HepG2 (cell line): Measurements from ENCODE around the gene ARHGAP5. TPM values are rescaled to one million over a fixed set of nuclear protein-coding genes. Genes with fewer than 3 reads are reported as not detected.
A peak's percentile ranks its signal among the peaks of the same experiment; 100 is the strongest.

Experiments used
- AGO1 ChIP-seq: fragments of 200-400 bp; formaldehyde crosslinking; IDR thresholded peaks from 2 replicates; pipeline ENCODE4 v1.6.1; 2017; ENCODE audit warnings: mild to moderate bottlenecking, low read depth, low read length, moderate library complexity; ENCODE audit not compliant: poor library complexity, severe bottlenecking
- ARNT2 ChIP-seq: sonication (generic); formaldehyde crosslinking; IDR thresholded peaks from 2 replicates; pipeline ENCODE4 v1.8.0; 2022; ENCODE audit warnings: mild to moderate bottlenecking, low read depth, missing genetic modification reagents, moderate library complexity
- GZF1 ChIP-seq: sonication (generic); formaldehyde crosslinking; IDR thresholded peaks from 2 replicates; pipeline ENCODE4 v1.5.1; 2020; ENCODE audit warnings: mild to moderate bottlenecking, missing genetic modification reagents
- HNF4G ChIP-seq, 2 experiments: sonication (generic) in 1 of 2; formaldehyde crosslinking in 1 of 2; IDR thresholded peaks; 2 replicates each; pipeline versions ENCODE4 v1.4.0 to v1.6.1; 2011 to 2020; ENCODE audit warnings: borderline replicate concordance in 2 of 2, low read depth in 2 of 2, mild to moderate bottlenecking in 2 of 2, low read length in 1 of 2, missing genetic modification reagents in 1 of 2, moderate library complexity in 1 of 2
- HNRNPLL ChIP-seq: fragments of 200-400 bp; formaldehyde crosslinking; IDR thresholded peaks from 2 replicates; pipeline ENCODE4 v1.6.1; 2017; ENCODE audit warnings: mild to moderate bottlenecking, low read depth, low read length; ENCODE audit not compliant: poor library complexity, severe bottlenecking
- IKZF4 ChIP-seq: sonication (generic); formaldehyde crosslinking; IDR thresholded peaks from 2 replicates; pipeline ENCODE4 v1.5.1; 2020; ENCODE audit warnings: borderline replicate concordance, mild to moderate bottlenecking, low read depth, missing genetic modification reagents; ENCODE audit errors: not compliant biosample characterization
- KDM5A ChIP-seq: fragments of 200-600 bp; sonication (generic); IDR thresholded peaks from 2 replicates; pipeline ENCODE4 v1.7.0; 2018; ENCODE audit warnings: antibody characterized with exemption, mild to moderate bottlenecking, low read length, borderline replicate concordance
- NR2F2 ChIP-seq: IDR thresholded peaks from 2 replicates; pipeline ENCODE4 v1.6.1; 2012; ENCODE audit warnings: low read depth, inconsistent platforms, borderline replicate concordance
- RFX1 ChIP-seq: fragments of 450-650 bp; IDR thresholded peaks from 2 replicates; pipeline ENCODE4 v1.6.1; 2017
- SP5 ChIP-seq: IDR thresholded peaks from 2 replicates; pipeline ENCODE4 v1.6.1; 2016; ENCODE audit warnings: low read depth, borderline replicate concordance
- TBL1XR1 ChIP-seq: fragments of 150-350 bp; IDR thresholded peaks from 2 replicates; pipeline ENCODE4 v1.6.1; 2014; ENCODE audit warnings: borderline replicate concordance, low read length; ENCODE audit not compliant: partially characterized antibody
- ZBTB21 ChIP-seq: sonication (generic); formaldehyde crosslinking; IDR thresholded peaks from 2 replicates; pipeline ENCODE4 v1.4.0; 2020; ENCODE audit warnings: missing genetic modification reagents
- ZBTB38 ChIP-seq: sonication (generic); formaldehyde crosslinking; IDR thresholded peaks from 2 replicates; pipeline ENCODE4 v1.5.1; 2020; ENCODE audit warnings: mild to moderate bottlenecking, missing genetic modification reagents
- ZIK1 ChIP-seq: sonication (generic); formaldehyde crosslinking; IDR thresholded peaks from 2 replicates; pipeline ENCODE4 v1.5.0; 2020; ENCODE audit warnings: mild to moderate bottlenecking, low read depth, missing genetic modification reagents, borderline replicate concordance
- ZNF12 ChIP-seq: sonication (generic); formaldehyde crosslinking; IDR thresholded peaks from 2 replicates; pipeline ENCODE4 v1.5.0; 2020; ENCODE audit warnings: missing genetic modification reagents
- ZNF121 ChIP-seq: sonication (generic); formaldehyde crosslinking; IDR thresholded peaks from 2 replicates; pipeline ENCODE4 v1.5.0; 2020; ENCODE audit warnings: mild to moderate bottlenecking, missing genetic modification reagents
- ZNF335 ChIP-seq: sonication (generic); formaldehyde crosslinking; IDR thresholded peaks from 2 replicates; pipeline ENCODE4 v1.4.0; 2020; ENCODE audit warnings: missing genetic modification reagents
- ZNF678 ChIP-seq: sonication (generic); formaldehyde crosslinking; IDR thresholded peaks from 2 replicates; pipeline ENCODE4 v1.4.0; 2020; ENCODE audit warnings: mild to moderate bottlenecking, missing genetic modification reagents
- polyA plus RNA-seq, 8 experiments: library from polyadenylated mRNA; depleted of rRNA in 3 of 8; stranded (reverse) in 7 of 8; unstranded in 1 of 8; fragments of >200 nt; fragmentation: Illumina TruSeq in 4 of 8; extraction: Trizol in 4 of 8; gene quantifications; 2 replicates each; pipeline versions ENCODE4 v1.2.1 to v1.2.3, GENCODE V29; 2011 to 2016; ENCODE audit warnings: low read depth in 4 of 8, missing spikeins in 1 of 8, mixed read lengths in 1 of 8; ENCODE audit not compliant: insufficient read depth in 1 of 8
- total RNA-seq, 5 experiments: library from RNA; depleted of rRNA; stranded (reverse); fragments of >200 nt; fragmentation: Illumina TruSeq; extraction: Trizol; gene quantifications; 2 replicates each; pipeline ENCODE4 v1.2.3, GENCODE V29; 2016; ENCODE audit warnings: low read depth in 1 of 5
- TF ChIP-seq, protein P1 (sequence below): sonication (generic); formaldehyde crosslinking; IDR thresholded peaks from 2 replicates; pipeline ENCODE4 v1.9.0; 2021; ENCODE audit warnings: missing genetic modification reagents, mild to moderate bottlenecking, borderline replicate concordance
- TF ChIP-seq, protein P2 (sequence below): sonication (generic); formaldehyde crosslinking; IDR thresholded peaks from 2 replicates; pipeline ENCODE4 v1.5.1; 2020; ENCODE audit warnings: mild to moderate bottlenecking, missing genetic modification reagents, moderate library complexity
- TF ChIP-seq, protein P3 (sequence below): sonication (generic); formaldehyde crosslinking; IDR thresholded peaks from 2 replicates; pipeline ENCODE4 v1.9.0; 2022; ENCODE audit warnings: missing genetic modification reagents, mild to moderate bottlenecking, borderline replicate concordance
- TF ChIP-seq, protein P4 (sequence below): sonication (generic); formaldehyde crosslinking; IDR thresholded peaks from 2 replicates; pipeline ENCODE4 v1.9.0; 2022; ENCODE audit warnings: low read depth, missing genetic modification reagents

ARHGAP5 gene
- total and polyA plus RNA-seq, 2 of the 13 experiments (the other 11 are each of a cell fraction or from before 2014, with no cell fraction given) = 33.7 to 144 TPM

DNA sequence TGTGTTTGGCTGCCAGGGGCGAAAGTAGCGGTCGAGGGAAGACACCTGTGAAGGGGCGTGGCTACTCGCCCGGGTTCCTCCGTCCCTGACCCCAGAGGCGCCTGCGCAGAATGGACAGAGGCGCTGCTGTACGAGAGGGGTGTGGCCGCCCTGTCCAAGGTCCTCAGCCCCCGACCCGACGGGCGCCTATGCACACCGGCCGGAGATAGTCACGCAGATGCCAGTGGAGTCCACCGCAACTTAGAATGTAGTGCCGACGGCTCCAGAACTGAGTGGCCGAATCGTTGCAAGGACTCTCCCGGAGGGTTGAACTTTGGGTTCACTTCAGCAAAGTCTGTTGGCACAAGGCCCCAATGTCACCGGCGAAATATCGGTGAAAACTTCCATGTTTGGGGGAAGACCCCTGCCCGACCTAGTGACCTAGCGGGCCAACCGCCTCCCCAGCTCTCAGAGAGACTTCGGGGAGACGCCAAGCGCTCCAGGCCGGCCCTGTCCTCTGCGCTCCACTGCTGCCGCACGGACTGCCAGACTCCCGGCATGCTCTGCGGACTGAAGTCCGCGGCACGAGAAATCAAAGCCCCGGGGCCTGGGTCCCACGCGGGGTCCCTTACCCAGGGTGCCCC, 124.2 kb downstream of the ARHGAP5 start (continued):
- TF ChIP-seq, protein P1, sequence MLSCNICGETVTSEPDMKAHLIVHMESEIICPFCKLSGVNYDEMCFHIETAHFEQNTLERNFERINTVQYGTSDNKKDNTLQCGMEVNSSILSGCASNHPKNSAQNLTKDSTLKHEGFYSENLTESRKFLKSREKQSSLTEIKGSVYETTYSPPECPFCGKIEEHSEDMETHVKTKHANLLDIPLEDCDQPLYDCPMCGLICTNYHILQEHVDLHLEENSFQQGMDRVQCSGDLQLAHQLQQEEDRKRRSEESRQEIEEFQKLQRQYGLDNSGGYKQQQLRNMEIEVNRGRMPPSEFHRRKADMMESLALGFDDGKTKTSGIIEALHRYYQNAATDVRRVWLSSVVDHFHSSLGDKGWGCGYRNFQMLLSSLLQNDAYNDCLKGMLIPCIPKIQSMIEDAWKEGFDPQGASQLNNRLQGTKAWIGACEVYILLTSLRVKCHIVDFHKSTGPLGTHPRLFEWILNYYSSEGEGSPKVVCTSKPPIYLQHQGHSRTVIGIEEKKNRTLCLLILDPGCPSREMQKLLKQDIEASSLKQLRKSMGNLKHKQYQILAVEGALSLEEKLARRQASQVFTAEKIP (CRISPR knock-in tag) = no peak
- TF ChIP-seq KDM5A (peak; percentile 75; the same call in 1 of the 2 replicates), ZBTB38 (CRISPR knock-in tag) (peak; percentile 90), ARNT2 (CRISPR knock-in tag) (peak; percentile 94), ZBTB21 (CRISPR knock-in tag) (peak; percentile 54; the same call in 1 of the 2 replicates), HNF4G (IDR thresholded peaks at IDR 0.05; ENCODE audit: borderline replicate concordance, low read depth, low read length) (peak; percentile 97), HNF4G (CRISPR knock-in tag; IDR thresholded peaks at IDR 0.05; ENCODE audit: borderline replicate concordance, low read depth) (peak; percentile 91), ZNF678 (CRISPR knock-in tag) (peak; percentile 90; the same call in 1 of the 2 replicates), GZF1 (CRISPR knock-in tag) (peak; percentile 70; the same call in 1 of the 2 replicates), SP5 (CRISPR knock-in tag) (peak; percentile 97), TBL1XR1 (peak; percentile 79), ZNF121 (CRISPR knock-in tag) (0 out of 2 replicates have a peak, but pooled peaks have one; percentile 29), HNRNPLL (peak; percentile 92), AGO1 (peak; percentile 93), IKZF4 (peak; percentile 74), ZIK1 (CRISPR knock-in tag) (peak; percentile 95), ZNF12 (CRISPR knock-in tag) (peak; percentile 76; the same call in 1 of the 2 replicates), NR2F2 (no peak), ZNF335 (CRISPR knock-in tag) (peak; percentile 87), RFX1 (no peak)
- TF ChIP-seq, protein P2, sequence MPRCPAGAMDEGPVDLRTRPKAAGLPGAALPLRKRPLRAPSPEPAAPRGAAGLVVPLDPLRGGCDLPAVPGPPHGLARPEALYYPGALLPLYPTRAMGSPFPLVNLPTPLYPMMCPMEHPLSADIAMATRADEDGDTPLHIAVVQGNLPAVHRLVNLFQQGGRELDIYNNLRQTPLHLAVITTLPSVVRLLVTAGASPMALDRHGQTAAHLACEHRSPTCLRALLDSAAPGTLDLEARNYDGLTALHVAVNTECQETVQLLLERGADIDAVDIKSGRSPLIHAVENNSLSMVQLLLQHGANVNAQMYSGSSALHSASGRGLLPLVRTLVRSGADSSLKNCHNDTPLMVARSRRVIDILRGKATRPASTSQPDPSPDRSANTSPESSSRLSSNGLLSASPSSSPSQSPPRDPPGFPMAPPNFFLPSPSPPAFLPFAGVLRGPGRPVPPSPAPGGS (CRISPR knock-in tag) = peak; percentile 96
- TF ChIP-seq, protein P3, sequence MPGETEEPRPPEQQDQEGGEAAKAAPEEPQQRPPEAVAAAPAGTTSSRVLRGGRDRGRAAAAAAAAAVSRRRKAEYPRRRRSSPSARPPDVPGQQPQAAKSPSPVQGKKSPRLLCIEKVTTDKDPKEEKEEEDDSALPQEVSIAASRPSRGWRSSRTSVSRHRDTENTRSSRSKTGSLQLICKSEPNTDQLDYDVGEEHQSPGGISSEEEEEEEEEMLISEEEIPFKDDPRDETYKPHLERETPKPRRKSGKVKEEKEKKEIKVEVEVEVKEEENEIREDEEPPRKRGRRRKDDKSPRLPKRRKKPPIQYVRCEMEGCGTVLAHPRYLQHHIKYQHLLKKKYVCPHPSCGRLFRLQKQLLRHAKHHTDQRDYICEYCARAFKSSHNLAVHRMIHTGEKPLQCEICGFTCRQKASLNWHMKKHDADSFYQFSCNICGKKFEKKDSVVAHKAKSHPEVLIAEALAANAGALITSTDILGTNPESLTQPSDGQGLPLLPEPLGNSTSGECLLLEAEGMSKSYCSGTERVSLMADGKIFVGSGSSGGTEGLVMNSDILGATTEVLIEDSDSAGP (CRISPR knock-in tag) = peak; percentile 97
- TF ChIP-seq, protein P4, sequence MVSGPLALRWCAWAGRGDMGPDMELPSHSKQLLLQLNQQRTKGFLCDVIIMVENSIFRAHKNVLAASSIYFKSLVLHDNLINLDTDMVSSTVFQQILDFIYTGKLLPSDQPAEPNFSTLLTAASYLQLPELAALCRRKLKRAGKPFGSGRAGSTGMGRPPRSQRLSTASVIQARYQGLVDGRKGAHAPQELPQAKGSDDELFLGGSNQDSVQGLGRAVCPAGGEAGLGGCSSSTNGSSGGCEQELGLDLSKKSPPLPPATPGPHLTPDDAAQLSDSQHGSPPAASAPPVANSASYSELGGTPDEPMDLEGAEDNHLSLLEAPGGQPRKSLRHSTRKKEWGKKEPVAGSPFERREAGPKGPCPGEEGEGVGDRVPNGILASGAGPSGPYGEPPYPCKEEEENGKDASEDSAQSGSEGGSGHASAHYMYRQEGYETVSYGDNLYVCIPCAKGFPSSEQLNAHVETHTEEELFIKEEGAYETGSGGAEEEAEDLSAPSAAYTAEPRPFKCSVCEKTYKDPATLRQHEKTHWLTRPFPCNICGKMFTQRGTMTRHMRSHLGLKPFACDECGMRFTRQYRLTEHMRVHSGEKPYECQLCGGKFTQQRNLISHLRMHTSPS = peak; percentile 13; the same call in 1 of the 2 replicates
